ENCODE measurements around the gene HNRNPA1. TPM values are rescaled to one million over a fixed set of nuclear protein-coding genes. Genes with fewer than 3 reads are reported as not detected.
"Not testable (repeated sequence)": the region's sequence is repeated elsewhere in the genome, so short reads cannot be mapped to it uniquely, and the experiment has no call there.

The HNRNPA1 gene
- total RNA-seq, result 524 TPM

DNA sequence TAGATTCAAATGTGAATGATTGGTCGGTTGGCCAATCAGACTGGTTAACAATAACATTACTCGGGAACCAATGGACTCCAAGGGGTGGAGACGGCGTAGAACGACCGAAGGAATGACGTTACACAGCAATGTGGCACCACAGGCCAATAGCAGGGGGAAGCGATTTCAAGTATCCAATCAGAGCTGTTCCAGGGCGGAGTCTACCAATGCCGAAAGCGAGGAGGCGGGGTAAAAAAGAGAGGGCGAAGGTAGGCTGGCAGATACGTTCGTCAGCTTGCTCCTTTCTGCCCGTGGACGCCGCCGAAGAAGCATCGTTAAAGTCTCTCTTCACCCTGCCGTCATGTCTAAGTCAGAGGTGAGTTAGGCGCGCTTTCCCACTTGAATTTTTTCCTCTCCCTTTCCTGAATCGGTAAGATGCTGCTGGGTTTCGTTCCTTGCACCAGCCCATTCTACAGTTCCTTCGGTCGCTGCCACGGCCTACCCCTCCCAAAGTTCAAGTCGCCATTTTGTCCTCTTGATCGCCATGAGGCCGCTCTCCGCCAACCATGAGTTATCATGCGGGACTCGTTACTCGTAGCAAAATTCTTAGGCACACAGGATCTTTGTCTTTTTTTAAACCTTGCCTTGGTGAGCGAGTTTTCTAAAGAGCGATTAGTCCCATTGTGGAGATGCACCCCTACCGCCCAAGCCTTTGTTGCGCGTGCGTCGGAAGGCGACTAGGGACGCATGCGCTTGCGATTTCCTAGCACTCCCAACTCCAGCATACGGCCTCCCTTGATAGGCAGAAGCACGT, at the start of gene HNRNPA1:
Gene HNRNPA1, plus strand, starts transcription at position 259 of the 793 bp plus-strand sequence. Its CDS starts 82 bp downstream, at position 341.
- DNase-seq, result peak; percentile 95

GRCh38 chr12:54231269-54231668, 49.3 kb upstream of the HNRNPA1 start:
- DNase-seq, result not testable (repeated sequence)

DNA sequence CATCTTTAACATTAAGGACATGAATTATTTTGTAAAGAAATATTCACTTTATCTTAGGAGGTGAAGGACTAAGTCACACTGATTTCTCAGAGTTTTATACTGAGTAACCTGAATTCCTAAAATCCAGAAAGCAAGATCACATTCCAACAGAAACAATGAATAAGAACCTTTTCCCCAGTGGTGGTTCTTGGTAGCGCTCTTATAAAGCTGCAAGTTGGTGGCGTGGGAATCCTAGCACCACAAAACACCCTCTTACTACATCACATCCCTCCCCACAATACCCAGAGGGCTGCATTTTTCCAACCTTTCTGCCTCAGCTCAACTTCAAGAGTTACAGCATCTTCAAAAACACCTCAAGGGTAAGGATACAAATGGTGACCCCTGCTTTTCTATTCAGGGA, 47.7 kb upstream of the HNRNPA1 start:
- DNase-seq, result no peak

- DNase-seq, result no peak
Observed at GRCh38 chr12:54238531-54238930, 42.0 kb upstream of the HNRNPA1 start.

DNA sequence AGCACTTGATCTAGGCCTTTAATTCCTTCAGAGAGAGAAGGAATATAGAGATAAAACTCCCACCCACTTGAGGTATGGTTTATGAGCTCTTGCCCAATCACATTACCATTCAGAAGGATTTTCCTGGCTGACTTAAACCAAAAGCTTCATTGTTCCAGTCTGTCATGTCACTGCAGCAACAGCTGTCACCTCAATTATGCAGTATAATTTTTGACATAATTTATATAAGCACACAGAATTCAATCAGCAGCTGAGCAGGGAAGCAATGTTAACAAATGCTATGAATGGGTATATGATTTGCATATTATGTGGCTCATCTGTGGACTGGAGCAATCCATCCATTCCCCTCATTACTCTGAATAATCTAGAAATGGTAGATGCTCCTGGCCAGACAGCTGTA, 40.9 kb upstream of the HNRNPA1 start:
- no peak for DNase-seq

DNA sequence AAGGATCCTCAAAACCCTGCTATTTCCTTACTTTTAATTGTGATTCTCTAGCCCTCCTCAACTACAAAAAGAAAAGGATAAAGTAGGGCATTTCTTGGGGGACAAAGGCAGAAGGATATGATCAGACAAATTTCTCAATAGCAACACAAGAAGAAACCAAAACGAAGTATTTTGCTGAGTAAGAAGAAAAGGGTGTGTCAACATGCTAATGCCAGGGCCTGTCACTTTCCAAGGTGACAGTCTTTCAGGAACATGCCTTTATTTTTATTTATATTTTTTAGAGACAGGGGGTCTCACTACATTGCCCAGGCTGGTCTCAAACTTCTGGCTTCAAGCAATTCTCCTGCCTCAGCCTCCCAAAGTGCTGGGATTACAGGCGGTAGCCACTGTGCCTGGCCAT, 40.4 kb upstream of the HNRNPA1 start:
- DNase-seq, result no peak

GRCh38 chr12:54240971-54241588, 39.4 kb upstream of the HNRNPA1 start:
- DNase-seq, result no peak

DNA sequence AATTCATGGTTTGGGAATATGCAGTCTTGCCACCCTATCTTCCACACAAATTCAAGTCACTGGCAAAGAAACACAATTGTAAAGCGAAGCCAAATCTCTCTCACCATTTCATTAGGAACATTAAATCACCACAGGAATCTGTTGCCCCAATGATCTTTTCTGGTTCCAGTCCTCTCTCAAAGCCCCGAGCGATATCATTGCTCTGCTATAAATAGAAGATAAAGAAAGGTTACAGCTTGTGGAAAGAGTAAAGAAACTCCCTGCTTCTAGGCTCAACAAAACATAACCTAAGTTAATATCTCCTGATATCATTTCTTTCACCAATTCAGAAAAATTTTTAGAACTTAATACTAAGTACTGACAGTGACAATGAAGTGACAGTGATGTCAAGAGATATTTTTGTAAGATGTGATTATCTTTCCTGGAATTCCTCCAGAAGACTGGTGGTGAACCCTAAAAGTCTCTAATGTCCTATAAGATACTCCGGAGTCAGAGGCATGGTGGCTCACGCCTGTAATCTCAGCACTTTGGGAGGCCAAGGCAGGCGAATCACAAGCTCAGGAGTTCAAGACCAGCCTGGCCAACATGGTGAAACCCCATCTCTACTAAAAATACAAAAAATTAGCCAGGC, 34.4 kb upstream of the HNRNPA1 start:
- no peak for DNase-seq

GRCh38 chr12:54249489-54249888, 31.0 kb upstream of the HNRNPA1 start:
- no peak for DNase-seq

- no peak for DNase-seq
Observed at GRCh38 chr12:54251667-54252284, 28.8 kb upstream of the HNRNPA1 start.

- no peak for DNase-seq
Observed at GRCh38 chr12:54253240-54253639, 27.3 kb upstream of the HNRNPA1 start.

GRCh38 chr12:54257332-54257731, 23.2 kb upstream of the HNRNPA1 start:
- no peak for DNase-seq

- no peak for DNase-seq
Observed at GRCh38 chr12:54258201-54258681, 22.3 kb upstream of the HNRNPA1 start.

DNA sequence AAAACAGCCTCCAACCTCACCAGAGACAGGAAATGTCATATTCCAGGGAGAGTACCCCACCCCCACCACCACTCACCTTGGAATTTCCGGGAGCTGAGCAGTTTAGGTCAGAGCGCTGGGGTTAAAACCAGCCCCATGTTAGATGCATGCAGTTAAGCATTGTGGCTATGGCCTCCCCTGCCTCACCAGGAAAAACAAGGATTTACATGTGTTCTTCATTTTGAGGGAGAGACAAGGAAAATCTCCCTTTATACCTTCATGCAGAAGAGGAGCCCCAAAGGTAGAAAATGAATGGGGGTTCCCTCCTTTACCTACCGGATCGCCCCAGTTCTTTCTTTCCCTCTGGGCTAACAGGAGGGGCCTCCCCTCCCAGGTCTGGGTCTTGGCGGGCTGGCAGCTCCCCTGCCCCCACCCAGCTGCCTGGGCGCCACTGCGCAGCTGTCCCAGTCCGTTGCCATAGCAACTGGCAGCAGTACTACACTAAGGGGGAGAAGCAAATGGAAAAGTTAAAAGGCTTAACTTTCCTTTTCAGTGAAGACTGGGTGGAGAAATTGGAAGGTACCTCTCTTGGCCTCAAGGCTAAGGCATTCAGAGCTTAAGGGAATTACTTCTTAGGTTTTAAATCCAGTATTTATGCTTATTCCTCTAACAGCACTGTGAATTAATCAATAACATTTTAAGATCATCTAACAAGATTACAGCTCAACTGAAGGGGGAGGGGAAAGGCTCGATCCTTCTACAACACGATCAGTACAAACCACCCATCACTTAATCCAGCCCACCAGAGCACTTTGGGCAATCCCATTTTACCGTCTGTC, 21.1 kb upstream of the HNRNPA1 start:
- DNase-seq, result peak; percentile 78

DNA sequence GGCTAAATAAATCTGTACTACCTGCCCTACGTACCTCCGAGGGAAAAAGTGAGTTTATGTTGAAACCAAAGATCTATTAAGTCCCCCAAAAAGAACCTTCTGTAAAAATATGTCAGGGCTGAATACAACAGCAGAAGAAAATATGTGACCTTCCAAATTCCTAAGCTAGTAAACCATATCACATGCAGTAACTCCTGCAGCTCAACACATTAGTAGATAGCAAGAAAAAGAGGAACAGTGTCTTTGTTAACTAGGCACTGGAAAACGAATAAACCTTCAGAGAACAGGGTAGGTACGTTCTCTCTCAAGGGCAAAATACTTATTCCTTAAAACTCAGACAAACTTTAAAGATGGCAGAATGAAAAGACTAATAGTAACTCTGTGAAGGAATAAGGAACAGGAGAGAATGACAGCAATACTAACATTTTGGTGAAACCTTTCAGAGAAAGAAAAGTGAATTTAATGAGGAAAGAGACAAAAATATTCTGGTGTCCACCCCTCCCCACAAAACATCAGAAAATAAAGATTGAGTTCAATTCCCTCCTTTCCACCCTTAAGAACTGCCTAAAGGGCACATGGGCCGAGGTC, 18.6 kb upstream of the HNRNPA1 start:
- DNase-seq, result no peak

DNA sequence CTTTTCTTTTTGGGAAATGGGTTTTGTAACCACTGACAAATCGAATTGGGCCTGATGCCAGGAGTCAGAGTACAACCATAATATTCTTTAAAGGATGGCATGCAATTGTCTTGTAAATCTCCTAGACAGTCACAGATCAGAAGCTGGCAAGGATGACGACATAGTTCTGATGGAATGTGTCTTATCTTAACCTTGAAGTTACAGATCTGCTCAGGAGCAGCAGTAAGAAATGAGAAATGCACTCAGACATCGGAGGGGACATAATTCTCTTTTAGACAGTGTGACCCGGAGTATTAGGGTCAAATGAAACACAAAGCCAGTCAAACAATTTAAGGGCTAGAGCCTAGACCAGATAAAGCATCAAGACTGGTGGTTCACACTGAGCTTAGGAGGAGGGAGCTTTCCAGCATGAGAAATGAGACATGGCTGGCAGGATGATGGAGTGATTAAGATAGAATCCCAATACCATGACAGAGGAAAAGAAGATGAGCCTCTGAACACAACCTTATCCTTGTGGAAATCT, 18.1 kb upstream of the HNRNPA1 start:
- no peak for DNase-seq

GRCh38 chr12:54265364-54265812, 15.1 kb upstream of the HNRNPA1 start:
- no peak for DNase-seq

DNA sequence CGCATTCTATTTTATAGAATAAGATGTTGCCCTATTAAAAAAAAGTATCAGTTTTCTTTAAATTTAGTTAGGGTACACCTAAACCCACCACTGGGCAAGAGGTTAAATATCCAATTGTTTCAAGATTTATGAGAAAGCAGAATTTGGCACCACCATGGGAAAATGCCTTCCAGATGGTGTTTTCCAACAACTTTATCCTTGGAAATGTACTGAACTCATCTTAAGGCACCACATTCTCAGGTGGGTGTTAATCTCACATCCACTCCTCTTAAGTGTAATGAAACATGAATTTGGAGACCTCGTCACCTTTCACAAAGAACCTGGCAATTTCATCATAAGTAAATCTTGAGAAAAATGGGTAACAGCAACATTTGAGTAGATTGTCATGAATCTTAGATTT, 13.7 kb upstream of the HNRNPA1 start:
- no peak for DNase-seq

DNA sequence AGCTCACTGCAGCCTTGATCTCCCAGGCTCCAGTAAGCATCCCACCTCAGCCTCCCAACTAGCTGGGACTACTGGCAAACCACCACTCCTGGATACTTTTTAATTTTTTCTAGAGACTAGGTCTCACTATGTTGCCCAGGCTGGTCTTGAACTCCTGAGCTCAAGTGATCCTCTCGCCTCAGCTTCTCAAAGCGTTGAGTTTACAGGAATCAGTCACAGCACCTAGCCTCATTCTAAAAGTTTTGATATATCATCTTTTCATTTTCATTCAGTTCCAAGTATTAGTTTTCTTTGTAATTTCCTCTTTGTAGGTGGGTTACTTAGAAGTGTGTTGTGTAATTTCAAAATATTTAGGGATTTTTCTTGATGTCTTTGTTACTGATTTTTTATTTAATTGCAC, 10.2 kb upstream of the HNRNPA1 start:
- DNase-seq, result no peak

- DNase-seq, result no peak
Observed at GRCh38 chr12:54272214-54272613, 8.3 kb upstream of the HNRNPA1 start.

GRCh38 chr12:54273981-54274380, 6.5 kb upstream of the HNRNPA1 start:
- DNase-seq, result no peak
